PC-3 (cell line): ENCODE measurements around the gene HBS1L. TPM values are rescaled to one million over a fixed set of nuclear protein-coding genes. Genes with fewer than 3 reads are reported as not detected.

Experiments used
- ATAC-seq: fragments of 200-7000 bp; cut with Tn5 transposase; 2 replicates; pipeline ENCODE4 v1.9.1; 2020; ENCODE audit warnings: mild to moderate bottlenecking, moderate library complexity
- BruUV-seq: library from RNA; stranded (reverse); fragments of 400-500 nt; replicated peaks from 2 replicates; lab custom pipeline; 2021; lab: Mats Ljungman, UMichigan
- CTCF ChIA-PET: fragments of 300-600 bp; sonication (Branson Sonifier 250); formaldehyde crosslinking; loops from one replicate; lab custom pipeline; 2022; ENCODE audit warnings: antibody characterized with exemption; lab: Charles Lee
- POLR2A ChIA-PET: fragments of 300-600 bp; sonication (Branson Sonifier 250); formaldehyde crosslinking; loops from one replicate; lab custom pipeline; 2022; ENCODE audit warnings: antibody characterized with exemption; ENCODE audit not compliant: unreplicated experiment; lab: Charles Lee
- DNase-seq: peaks from one replicate; pipeline ENCODE4 v3.0.0-alpha.2; 2015
- H2AFZ ChIP-seq: fragments of 300-600 bp; sonication (generic); 2 replicates; pipeline ENCODE4 v1.6.0; 2016; ENCODE audit warnings: antibody characterized with exemption, low read length
- H3F3A ChIP-seq: fragments of 300-600 bp; sonication (generic); one replicate; pipeline ENCODE4 v1.6.0; 2017; ENCODE audit warnings: antibody characterized with exemption, low read length, control low read depth, mild to moderate bottlenecking; ENCODE audit not compliant: unreplicated experiment
- H3K27ac ChIP-seq: fragments of 300-600 bp; sonication (generic); 2 replicates; pipeline ENCODE4 v1.5.1; 2016; ENCODE audit warnings: mild to moderate bottlenecking, low read length
- H3K27me3 ChIP-seq: fragments of 300-600 bp; sonication (generic); 2 replicates; pipeline ENCODE4 v1.6.1; 2016; ENCODE audit warnings: low read length, mixed read lengths
- H3K36me3 ChIP-seq: fragments of 300-600 bp; sonication (generic); 2 replicates; pipeline ENCODE4 v1.6.1; 2016; ENCODE audit warnings: low read depth, mixed run types, low read length, mixed read lengths
- H3K4me1 ChIP-seq: fragments of 300-600 bp; sonication (generic); 2 replicates; pipeline ENCODE4 v1.5.1; 2016; ENCODE audit warnings: low read length; ENCODE audit not compliant: insufficient read depth
- H3K4me2 ChIP-seq: fragments of 300-600 bp; sonication (generic); 2 replicates; pipeline ENCODE4 v1.6.0; 2016; ENCODE audit warnings: low read length
- H3K4me3 ChIP-seq: fragments of 300-600 bp; sonication (generic); 2 replicates; pipeline ENCODE4 v1.5.1; 2016; ENCODE audit warnings: mild to moderate bottlenecking, low read length, mixed read lengths
- H3K79me2 ChIP-seq: fragments of 300-600 bp; sonication (generic); 2 replicates; pipeline ENCODE4 v1.6.1; 2017; ENCODE audit warnings: low read length, mixed read lengths
- H3K9ac ChIP-seq: fragments of 300-600 bp; sonication (generic); 2 replicates; pipeline ENCODE4 v1.6.0; 2016; ENCODE audit warnings: mild to moderate bottlenecking, low read length
- H3K9me2 ChIP-seq: fragments of 300-600 bp; sonication (generic); replicated peaks from 2 replicates; pipeline ENCODE4 v1.6.1; 2016; ENCODE audit warnings: mixed run types, low read length, mixed read lengths
- H3K9me3 ChIP-seq: fragments of 300-600 bp; sonication (generic); 2 replicates; pipeline ENCODE4 v1.6.1; 2016; ENCODE audit warnings: low read length, mixed read lengths
- H4K20me1 ChIP-seq: fragments of 300-600 bp; sonication (generic); 2 replicates; pipeline ENCODE4 v1.6.1; 2016; ENCODE audit warnings: low read length, mixed read lengths
- CTCF ChIP-seq: fragments of 300-600 bp; sonication (generic); conservative IDR thresholded peaks from 2 replicates; pipeline ENCODE4 v1.5.1; 2017; ENCODE audit warnings: antibody characterized with exemption, low read depth, mild to moderate bottlenecking, low read length
- EZH2 ChIP-seq: fragments of 300-600 bp; sonication (generic); IDR thresholded peaks from one replicate; pipeline ENCODE4 v1.6.1; 2017; ENCODE audit warnings: antibody characterized with exemption, mild to moderate bottlenecking, low read length; ENCODE audit not compliant: unreplicated experiment
- EZH2phosphoT487 ChIP-seq: fragments of 300-600 bp; sonication (generic); IDR thresholded peaks from 2 replicates; pipeline ENCODE4 v1.6.1; 2018; ENCODE audit warnings: mild to moderate bottlenecking, antibody characterized with exemption, low read length, borderline replicate concordance
- intact Hi-C: fragments of 100-400 bp; cut with micrococcal nuclease; formaldehyde crosslinking; loops from 2 replicates; pipeline ENCODE4 v1.9.0; 2023
- total RNA-seq: library from RNA; depleted of rRNA; stranded (reverse); fragments of >200 nt; gene quantifications from 2 replicates; pipeline ENCODE4 v1.2.3, GENCODE V29; 2014

Gene HBS1L
- total RNA-seq, 1 experiment from 2014 or later: 53.2 TPM

GRCh38 chr6:134936931-134937330 is 117.7 kb downstream of the HBS1L start:
- Histone ChIP-seq H3K4me1 (peaks cover 8% of the 10 kb centered on the region), H3K79me2 (no peaks in the 10 kb centered on the region), H3F3A (no peaks in the 10 kb centered on the region), H3K9ac (no peak overlapping the region), H3K27me3 (no peaks in the 10 kb centered on the region), H3K4me3 (no peak overlapping the region), H3K9me3 (no peaks in the 10 kb centered on the region), H3K4me2 (0 out of 2 replicates have a peak overlapping the region, but pooled peaks have one; percentile 39), H2AFZ (no peak overlapping the region), H3K36me3 (no peaks in the 10 kb centered on the region), H4K20me1 (no peaks in the 10 kb centered on the region), H3K9me2 (no peaks in the 10 kb centered on the region), H3K27ac (no peak overlapping the region)
- TF ChIP-seq EZH2phosphoT487: no peak
- no peak for TF ChIP-seq CTCF
- no peak for TF ChIP-seq EZH2
- DNase-seq (peak; percentile 60), ATAC-seq (peak; percentile 29)
- no TSS peak for BruUV-seq
- intact Hi-C loops: no loop called here
- ChIA-PET POLR2A (no interaction called here), CTCF (no interaction called here)

GRCh38 chr6:134936476-134936875 is 118.1 kb downstream of the HBS1L start:
- intact Hi-C loops: no loop called here
- H2AFZ ChIP-seq: no peak overlapping the region

More at GRCh38 chr6:134936476-134936875, 118.1 kb downstream of the HBS1L start:
- no peak for ATAC-seq
- Histone ChIP-seq H3K4me3 (no peak overlapping the region), H3K27ac (no peak overlapping the region), H3F3A (no peaks in the 10 kb centered on the region), H4K20me1 (no peaks in the 10 kb centered on the region), H3K4me1 (peaks cover 8% of the 10 kb centered on the region), H3K27me3 (no peaks in the 10 kb centered on the region), H3K36me3 (no peaks in the 10 kb centered on the region), H3K9me3 (no peaks in the 10 kb centered on the region), H3K79me2 (no peaks in the 10 kb centered on the region), H3K9ac (no peak overlapping the region), H3K4me2 (no peak overlapping the region), H3K9me2 (no peaks in the 10 kb centered on the region)
- TF ChIP-seq CTCF: no peak
- TF ChIP-seq EZH2: no peak
- no peak for TF ChIP-seq EZH2phosphoT487
- ChIA-PET POLR2A (no interaction called here), CTCF (no interaction called here)
- no peak for DNase-seq
- BruUV-seq: no TSS peak
